H1 (cell line): ENCODE measurements around the gene GPR176.

Experiments
- CREB1 ChIP-seq: IDR thresholded peaks from 2 replicates; pipeline ENCODE4 v1.6.1; 2012; ENCODE audit warnings: inconsistent platforms
- EZH2 ChIP-seq: fragments of 200-600 bp; sonication (generic); IDR thresholded peaks from 2 replicates; pipeline ENCODE4 v1.7.1; 2012; ENCODE audit warnings: low read depth, mild to moderate bottlenecking, moderate library complexity, low read length, inconsistent platforms; ENCODE audit not compliant: severe bottlenecking
- GABPA ChIP-seq: IDR thresholded peaks from 2 replicates; pipeline ENCODE4 v1.6.1; 2011; ENCODE audit warnings: mild to moderate bottlenecking, low read length, moderate library complexity, borderline replicate concordance; ENCODE audit not compliant: insufficient read depth
- HDAC6 ChIP-seq: IDR thresholded peaks from one replicate; pipeline ENCODE4 v1.7.1; 2012; ENCODE audit warnings: low read depth, mild to moderate bottlenecking, inconsistent platforms, low read length, moderate library complexity
- SP1 ChIP-seq: IDR thresholded peaks from 2 replicates; pipeline ENCODE4 v1.6.1; 2011; ENCODE audit warnings: low read depth, low read length
- TAF7 ChIP-seq: optimal IDR thresholded peaks from 2 replicates; pipeline ENCODE3; 2011; ENCODE audit warnings: low read depth, mild to moderate bottlenecking, inconsistent platforms, low read length, moderate library complexity, borderline replicate concordance
- YY1 ChIP-seq: IDR thresholded peaks from 2 replicates; pipeline ENCODE4 v1.6.1; 2011; ENCODE audit warnings: low read depth, mild to moderate bottlenecking, low read length
- TF ChIP-seq, protein P1 (sequence below), 3 experiments: IDR thresholded peaks; 1 replicate in 2 of 3; 2 replicates in 1 of 3; pipeline versions ENCODE4 v1.5.1 to v1.6.1; 2011; ENCODE audit warnings: low read length in 3 of 3, mild to moderate bottlenecking in 3 of 3, inconsistent platforms in 2 of 3, low read depth in 1 of 3, moderate library complexity in 1 of 3; ENCODE audit not compliant: insufficient read depth in 1 of 3; ENCODE audit errors: control extremely low read depth in 1 of 3
- TF ChIP-seq, protein P2 (sequence below): fragments of 300-600 bp; sonication (generic); IDR thresholded peaks from 2 replicates; pipeline ENCODE4 v1.7.1; 2012; ENCODE audit warnings: low read length, moderate library complexity, mild to moderate bottlenecking, inconsistent platforms; ENCODE audit not compliant: insufficient replicate concordance

DNA sequence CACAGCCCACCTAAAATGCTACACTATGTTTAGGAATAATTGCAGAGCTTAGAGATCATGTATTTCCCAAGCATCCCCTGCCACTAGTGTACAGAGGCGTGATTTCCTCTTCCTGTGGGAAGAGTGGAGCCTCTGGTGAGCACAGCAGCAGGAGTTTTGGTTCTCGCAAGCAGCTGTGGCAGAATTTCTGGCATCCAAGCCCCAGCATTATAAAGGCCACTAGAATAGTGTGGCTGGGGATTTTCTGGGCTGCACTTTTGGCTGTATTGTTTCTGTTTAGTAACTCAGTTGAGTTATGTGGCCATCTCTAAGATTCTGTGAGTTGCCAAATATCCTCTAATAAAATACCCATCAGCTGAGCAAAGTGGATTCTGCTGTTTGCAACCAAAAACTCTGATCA lies 64.7 kb downstream of the GPR176 start:
- no peak for TF ChIP-seq TAF7
- TF ChIP-seq HDAC6, result no peak
- no peak for TF ChIP-seq CREB1
- TF ChIP-seq YY1, result no peak
- TF ChIP-seq, protein P1, sequence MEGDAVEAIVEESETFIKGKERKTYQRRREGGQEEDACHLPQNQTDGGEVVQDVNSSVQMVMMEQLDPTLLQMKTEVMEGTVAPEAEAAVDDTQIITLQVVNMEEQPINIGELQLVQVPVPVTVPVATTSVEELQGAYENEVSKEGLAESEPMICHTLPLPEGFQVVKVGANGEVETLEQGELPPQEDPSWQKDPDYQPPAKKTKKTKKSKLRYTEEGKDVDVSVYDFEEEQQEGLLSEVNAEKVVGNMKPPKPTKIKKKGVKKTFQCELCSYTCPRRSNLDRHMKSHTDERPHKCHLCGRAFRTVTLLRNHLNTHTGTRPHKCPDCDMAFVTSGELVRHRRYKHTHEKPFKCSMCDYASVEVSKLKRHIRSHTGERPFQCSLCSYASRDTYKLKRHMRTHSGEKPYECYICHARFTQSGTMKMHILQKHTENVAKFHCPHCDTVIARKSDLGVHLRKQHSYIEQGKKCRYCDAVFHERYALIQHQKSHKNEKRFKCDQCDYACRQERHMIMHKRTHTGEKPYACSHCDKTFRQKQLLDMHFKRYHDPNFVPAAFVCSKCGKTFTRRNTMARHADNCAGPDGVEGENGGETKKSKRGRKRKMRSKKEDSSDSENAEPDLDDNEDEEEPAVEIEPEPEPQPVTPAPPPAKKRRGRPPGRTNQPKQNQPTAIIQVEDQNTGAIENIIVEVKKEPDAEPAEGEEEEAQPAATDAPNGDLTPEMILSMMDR (IDR thresholded peaks at IDR 0.05; ENCODE audit: control extremely low read depth in 1 of 3, insufficient read depth in 1 of 3, low read depth in 1 of 3, low read length in 3 of 3), result no peak
- TF ChIP-seq GABPA, result no peak
- TF ChIP-seq EZH2, result no peak
- no peak for TF ChIP-seq SP1
- TF ChIP-seq, protein P2, sequence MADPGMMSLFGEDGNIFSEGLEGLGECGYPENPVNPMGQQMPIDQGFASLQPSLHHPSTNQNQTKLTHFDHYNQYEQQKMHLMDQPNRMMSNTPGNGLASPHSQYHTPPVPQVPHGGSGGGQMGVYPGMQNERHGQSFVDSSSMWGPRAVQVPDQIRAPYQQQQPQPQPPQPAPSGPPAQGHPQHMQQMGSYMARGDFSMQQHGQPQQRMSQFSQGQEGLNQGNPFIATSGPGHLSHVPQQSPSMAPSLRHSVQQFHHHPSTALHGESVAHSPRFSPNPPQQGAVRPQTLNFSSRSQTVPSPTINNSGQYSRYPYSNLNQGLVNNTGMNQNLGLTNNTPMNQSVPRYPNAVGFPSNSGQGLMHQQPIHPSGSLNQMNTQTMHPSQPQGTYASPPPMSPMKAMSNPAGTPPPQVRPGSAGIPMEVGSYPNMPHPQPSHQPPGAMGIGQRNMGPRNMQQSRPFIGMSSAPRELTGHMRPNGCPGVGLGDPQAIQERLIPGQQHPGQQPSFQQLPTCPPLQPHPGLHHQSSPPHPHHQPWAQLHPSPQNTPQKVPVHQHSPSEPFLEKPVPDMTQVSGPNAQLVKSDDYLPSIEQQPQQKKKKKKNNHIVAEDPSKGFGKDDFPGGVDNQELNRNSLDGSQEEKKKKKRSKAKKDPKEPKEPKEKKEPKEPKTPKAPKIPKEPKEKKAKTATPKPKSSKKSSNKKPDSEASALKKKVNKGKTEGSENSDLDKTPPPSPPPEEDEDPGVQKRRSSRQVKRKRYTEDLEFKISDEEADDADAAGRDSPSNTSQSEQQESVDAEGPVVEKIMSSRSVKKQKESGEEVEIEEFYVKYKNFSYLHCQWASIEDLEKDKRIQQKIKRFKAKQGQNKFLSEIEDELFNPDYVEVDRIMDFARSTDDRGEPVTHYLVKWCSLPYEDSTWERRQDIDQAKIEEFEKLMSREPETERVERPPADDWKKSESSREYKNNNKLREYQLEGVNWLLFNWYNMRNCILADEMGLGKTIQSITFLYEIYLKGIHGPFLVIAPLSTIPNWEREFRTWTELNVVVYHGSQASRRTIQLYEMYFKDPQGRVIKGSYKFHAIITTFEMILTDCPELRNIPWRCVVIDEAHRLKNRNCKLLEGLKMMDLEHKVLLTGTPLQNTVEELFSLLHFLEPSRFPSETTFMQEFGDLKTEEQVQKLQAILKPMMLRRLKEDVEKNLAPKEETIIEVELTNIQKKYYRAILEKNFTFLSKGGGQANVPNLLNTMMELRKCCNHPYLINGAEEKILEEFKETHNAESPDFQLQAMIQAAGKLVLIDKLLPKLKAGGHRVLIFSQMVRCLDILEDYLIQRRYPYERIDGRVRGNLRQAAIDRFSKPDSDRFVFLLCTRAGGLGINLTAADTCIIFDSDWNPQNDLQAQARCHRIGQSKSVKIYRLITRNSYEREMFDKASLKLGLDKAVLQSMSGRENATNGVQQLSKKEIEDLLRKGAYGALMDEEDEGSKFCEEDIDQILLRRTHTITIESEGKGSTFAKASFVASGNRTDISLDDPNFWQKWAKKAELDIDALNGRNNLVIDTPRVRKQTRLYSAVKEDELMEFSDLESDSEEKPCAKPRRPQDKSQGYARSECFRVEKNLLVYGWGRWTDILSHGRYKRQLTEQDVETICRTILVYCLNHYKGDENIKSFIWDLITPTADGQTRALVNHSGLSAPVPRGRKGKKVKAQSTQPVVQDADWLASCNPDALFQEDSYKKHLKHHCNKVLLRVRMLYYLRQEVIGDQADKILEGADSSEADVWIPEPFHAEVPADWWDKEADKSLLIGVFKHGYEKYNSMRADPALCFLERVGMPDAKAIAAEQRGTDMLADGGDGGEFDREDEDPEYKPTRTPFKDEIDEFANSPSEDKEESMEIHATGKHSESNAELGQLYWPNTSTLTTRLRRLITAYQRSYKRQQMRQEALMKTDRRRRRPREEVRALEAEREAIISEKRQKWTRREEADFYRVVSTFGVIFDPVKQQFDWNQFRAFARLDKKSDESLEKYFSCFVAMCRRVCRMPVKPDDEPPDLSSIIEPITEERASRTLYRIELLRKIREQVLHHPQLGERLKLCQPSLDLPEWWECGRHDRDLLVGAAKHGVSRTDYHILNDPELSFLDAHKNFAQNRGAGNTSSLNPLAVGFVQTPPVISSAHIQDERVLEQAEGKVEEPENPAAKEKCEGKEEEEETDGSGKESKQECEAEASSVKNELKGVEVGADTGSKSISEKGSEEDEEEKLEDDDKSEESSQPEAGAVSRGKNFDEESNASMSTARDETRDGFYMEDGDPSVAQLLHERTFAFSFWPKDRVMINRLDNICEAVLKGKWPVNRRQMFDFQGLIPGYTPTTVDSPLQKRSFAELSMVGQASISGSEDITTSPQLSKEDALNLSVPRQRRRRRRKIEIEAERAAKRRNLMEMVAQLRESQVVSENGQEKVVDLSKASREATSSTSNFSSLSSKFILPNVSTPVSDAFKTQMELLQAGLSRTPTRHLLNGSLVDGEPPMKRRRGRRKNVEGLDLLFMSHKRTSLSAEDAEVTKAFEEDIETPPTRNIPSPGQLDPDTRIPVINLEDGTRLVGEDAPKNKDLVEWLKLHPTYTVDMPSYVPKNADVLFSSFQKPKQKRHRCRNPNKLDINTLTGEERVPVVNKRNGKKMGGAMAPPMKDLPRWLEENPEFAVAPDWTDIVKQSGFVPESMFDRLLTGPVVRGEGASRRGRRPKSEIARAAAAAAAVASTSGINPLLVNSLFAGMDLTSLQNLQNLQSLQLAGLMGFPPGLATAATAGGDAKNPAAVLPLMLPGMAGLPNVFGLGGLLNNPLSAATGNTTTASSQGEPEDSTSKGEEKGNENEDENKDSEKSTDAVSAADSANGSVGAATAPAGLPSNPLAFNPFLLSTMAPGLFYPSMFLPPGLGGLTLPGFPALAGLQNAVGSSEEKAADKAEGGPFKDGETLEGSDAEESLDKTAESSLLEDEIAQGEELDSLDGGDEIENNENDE, result no peak
